HepG2 (cell line): Measurements from ENCODE around the gene ASB16. TPM values are rescaled to one million over a fixed set of nuclear protein-coding genes. Genes with fewer than 3 reads are reported as not detected.

Experiments
- CREB1 ChIP-seq, 2 experiments: fragments of 450-650 bp in 1 of 2; IDR thresholded peaks; 2 replicates each; pipeline ENCODE4 v1.6.1; 2016 to 2017; ENCODE audit warnings: control low read depth in 1 of 2, mild to moderate bottlenecking in 1 of 2, missing compliant biosample characterization in 1 of 2, missing genetic modification characterization in 1 of 2
- DMAP1 ChIP-seq: IDR thresholded peaks from 2 replicates; pipeline ENCODE4 v1.6.1; 2016
- DZIP1 ChIP-seq: sonication (generic); formaldehyde crosslinking; IDR thresholded peaks from 2 replicates; pipeline ENCODE4 v1.5.0; 2020; ENCODE audit warnings: mild to moderate bottlenecking, missing genetic modification reagents
- ELK4 ChIP-seq: sonication (generic); formaldehyde crosslinking; IDR thresholded peaks from 2 replicates; pipeline ENCODE4 v1.9.0; 2021; ENCODE audit warnings: missing genetic modification reagents, borderline replicate concordance
- GRHL1 ChIP-seq: sonication (generic); formaldehyde crosslinking; conservative IDR thresholded peaks from 2 replicates; pipeline ENCODE4 v1.8.0; 2022; ENCODE audit warnings: missing genetic modification reagents
- HNRNPUL1 ChIP-seq: fragments of 200-400 bp; formaldehyde crosslinking; IDR thresholded peaks from 2 replicates; pipeline ENCODE4 v1.6.1; 2017; ENCODE audit warnings: low read depth, mild to moderate bottlenecking, low read length, moderate library complexity
- HOXA5 ChIP-seq: sonication (generic); formaldehyde crosslinking; IDR thresholded peaks from 2 replicates; pipeline ENCODE4 v1.4.0; 2020; ENCODE audit warnings: missing genetic modification reagents
- MAFK ChIP-seq, 2 experiments: IDR thresholded peaks in 1 of 2; conservative IDR thresholded peaks in 1 of 2; 2 replicates each; pipeline ENCODE4 v1.6.1; 2011; ENCODE audit warnings: improper control_type of control experiment in 2 of 2, low read length in 2 of 2
- MED13 ChIP-seq: sonication (generic); formaldehyde crosslinking; IDR thresholded peaks from 2 replicates; pipeline ENCODE4 v1.5.0; 2020; ENCODE audit warnings: missing genetic modification reagents
- NFKB2 ChIP-seq: sonication (generic); formaldehyde crosslinking; IDR thresholded peaks from 2 replicates; pipeline ENCODE4 v1.4.0; 2020; ENCODE audit warnings: missing genetic modification reagents, borderline replicate concordance
- PHF20 ChIP-seq: sonication (generic); formaldehyde crosslinking; IDR thresholded peaks from 2 replicates; pipeline ENCODE4 v1.5.0; 2020; ENCODE audit warnings: mild to moderate bottlenecking, missing genetic modification reagents
- POLR2AphosphoS2 ChIP-seq: IDR thresholded peaks from 2 replicates; pipeline ENCODE4 v1.6.1; 2011; ENCODE audit warnings: low read depth, low read length, improper control_type of control experiment
- SNRNP70 ChIP-seq: fragments of 200-400 bp; formaldehyde crosslinking; IDR thresholded peaks from 2 replicates; pipeline ENCODE4 v1.6.1; 2017; ENCODE audit warnings: mild to moderate bottlenecking, low read depth, low read length, moderate library complexity
- TBX2 ChIP-seq: sonication (generic); formaldehyde crosslinking; IDR thresholded peaks from 2 replicates; pipeline ENCODE4 v1.5.0; 2020; ENCODE audit warnings: missing genetic modification reagents, mild to moderate bottlenecking, borderline replicate concordance
- XBP1 ChIP-seq: sonication (generic); formaldehyde crosslinking; IDR thresholded peaks from 2 replicates; pipeline ENCODE4 v1.5.0; 2020; ENCODE audit warnings: missing genetic modification reagents
- ZFP37 ChIP-seq: sonication (generic); formaldehyde crosslinking; IDR thresholded peaks from 2 replicates; pipeline ENCODE4 v1.4.0; 2020; ENCODE audit warnings: missing genetic modification reagents, borderline replicate concordance
- ZNF496 ChIP-seq: sonication (generic); formaldehyde crosslinking; IDR thresholded peaks from 2 replicates; pipeline ENCODE4 v1.8.1; 2023; ENCODE audit warnings: mild to moderate bottlenecking, moderate library complexity, missing genetic modification reagents; ENCODE audit not compliant: insufficient replicate concordance
- ZNF547 ChIP-seq: sonication (generic); formaldehyde crosslinking; IDR thresholded peaks from 2 replicates; pipeline ENCODE4 v1.5.1; 2020; ENCODE audit warnings: mild to moderate bottlenecking, missing genetic modification reagents
- ZNF563 ChIP-seq: sonication (generic); formaldehyde crosslinking; IDR thresholded peaks from 2 replicates; pipeline ENCODE4 v1.8.0; 2022; ENCODE audit warnings: mild to moderate bottlenecking, moderate library complexity, missing genetic modification reagents
- ZNF607 ChIP-seq: sonication (generic); formaldehyde crosslinking; IDR thresholded peaks from 2 replicates; pipeline ENCODE4 v1.5.1; 2020; ENCODE audit warnings: missing genetic modification reagents, mild to moderate bottlenecking, borderline replicate concordance
- ZNF709 ChIP-seq: sonication (generic); formaldehyde crosslinking; IDR thresholded peaks from 2 replicates; pipeline ENCODE4 v1.5.0; 2020; ENCODE audit warnings: mild to moderate bottlenecking, missing genetic modification reagents
- ZNF724P ChIP-seq: sonication (generic); formaldehyde crosslinking; IDR thresholded peaks from 2 replicates; pipeline ENCODE4 v1.8.0; 2022; ENCODE audit warnings: missing genetic modification reagents, borderline replicate concordance
- ZNF777 ChIP-seq: sonication (generic); formaldehyde crosslinking; IDR thresholded peaks from 2 replicates; pipeline ENCODE4 v1.4.0; 2020; ENCODE audit warnings: missing genetic modification reagents
- polyA plus RNA-seq, 8 experiments: library from polyadenylated mRNA; depleted of rRNA in 3 of 8; stranded (reverse) in 7 of 8; unstranded in 1 of 8; fragments of >200 nt; fragmentation: Illumina TruSeq in 4 of 8; extraction: Trizol in 4 of 8; gene quantifications; 2 replicates each; pipeline versions ENCODE4 v1.2.1 to v1.2.3, GENCODE V29; 2011 to 2016; ENCODE audit warnings: low read depth in 4 of 8, missing spikeins in 1 of 8, mixed read lengths in 1 of 8; ENCODE audit not compliant: insufficient read depth in 1 of 8
- total RNA-seq, 5 experiments: library from RNA; depleted of rRNA; stranded (reverse); fragments of >200 nt; fragmentation: Illumina TruSeq; extraction: Trizol; gene quantifications; 2 replicates each; pipeline ENCODE4 v1.2.3, GENCODE V29; 2016; ENCODE audit warnings: low read depth in 1 of 5

The ASB16 gene
- total and polyA plus RNA-seq, 2 of the 13 experiments (the other 11 are each of a cell fraction or from before 2014, with no cell fraction given) = 0.07 TPM; not detected in 1

GRCh38 chr17:44123356-44124117 lies 47.0 kb upstream of the ASB16 start, which contains the start of gene HDAC5 (continued):
- TF ChIP-seq DZIP1 = 0 out of 2 replicates have a peak, but pooled peaks have one; percentile 46
- no peak; the same call in 1 of the 2 replicates for TF ChIP-seq ZNF709 (CRISPR knock-in tag)
- TF ChIP-seq ZNF563 = no peak
- TF ChIP-seq SNRNP70 = no peak
- peak; percentile 51; the same call in 1 of the 2 replicates for TF ChIP-seq ZNF724P
- no peak for TF ChIP-seq POLR2AphosphoS2
- peak; percentile 82; the same call in 1 of the 2 replicates for TF ChIP-seq NFKB2 (CRISPR knock-in tag)
- TF ChIP-seq MED13 (CRISPR knock-in tag) = no peak
- TF ChIP-seq CREB1 (IDR thresholded peaks at IDR 0.05) = peak; percentile 76
- no peak; the same call in 1 of the 2 replicates for TF ChIP-seq CREB1 (CRISPR knock-in tag; IDR thresholded peaks at IDR 0.05)
- TF ChIP-seq DMAP1 (CRISPR knock-in tag) = peak; percentile 77
- TF ChIP-seq GRHL1 (CRISPR knock-in tag) = no peak
- TF ChIP-seq MAFK (conservative IDR thresholded peaks at IDR 0.05 in 1 of 2, IDR thresholded peaks at IDR 0.05 in 1 of 2; ENCODE audit: low read length in 2 of 2) = no peak
- TF ChIP-seq ZNF777 (CRISPR knock-in tag) = peak; percentile 89
- TF ChIP-seq ZFP37 (CRISPR knock-in tag) = no peak
- peak; percentile 82 for TF ChIP-seq ZNF607 (CRISPR knock-in tag)
- no peak for TF ChIP-seq XBP1 (CRISPR knock-in tag)
- TF ChIP-seq HNRNPUL1 = no peak
- TF ChIP-seq PHF20 = peak; percentile 59; the same call in 1 of the 2 replicates
- no peak for TF ChIP-seq ELK4 (CRISPR knock-in tag)
- no peak for TF ChIP-seq ZNF496 (CRISPR knock-in tag)
- no peak; the same call in 1 of the 2 replicates for TF ChIP-seq ZNF547 (CRISPR knock-in tag)
- TF ChIP-seq TBX2 (CRISPR knock-in tag) = peak; percentile 64; the same call in 1 of the 2 replicates
- 0 out of 2 replicates have a peak, but pooled peaks have one; percentile 43 for TF ChIP-seq HOXA5 (CRISPR knock-in tag)
